Measurements from ENCODE around the gene FAM53B.

The FAM53B gene

GRCh38 chr10:124743191-124744101, 732 bp downstream of the FAM53B start:
- H3K4me3 ChIP-seq (ENCODE audit: low read depth, low read length) = peak overlapping the region; percentile 60
- DNase-seq (ENCODE audit: low read depth) = no peak

DNA sequence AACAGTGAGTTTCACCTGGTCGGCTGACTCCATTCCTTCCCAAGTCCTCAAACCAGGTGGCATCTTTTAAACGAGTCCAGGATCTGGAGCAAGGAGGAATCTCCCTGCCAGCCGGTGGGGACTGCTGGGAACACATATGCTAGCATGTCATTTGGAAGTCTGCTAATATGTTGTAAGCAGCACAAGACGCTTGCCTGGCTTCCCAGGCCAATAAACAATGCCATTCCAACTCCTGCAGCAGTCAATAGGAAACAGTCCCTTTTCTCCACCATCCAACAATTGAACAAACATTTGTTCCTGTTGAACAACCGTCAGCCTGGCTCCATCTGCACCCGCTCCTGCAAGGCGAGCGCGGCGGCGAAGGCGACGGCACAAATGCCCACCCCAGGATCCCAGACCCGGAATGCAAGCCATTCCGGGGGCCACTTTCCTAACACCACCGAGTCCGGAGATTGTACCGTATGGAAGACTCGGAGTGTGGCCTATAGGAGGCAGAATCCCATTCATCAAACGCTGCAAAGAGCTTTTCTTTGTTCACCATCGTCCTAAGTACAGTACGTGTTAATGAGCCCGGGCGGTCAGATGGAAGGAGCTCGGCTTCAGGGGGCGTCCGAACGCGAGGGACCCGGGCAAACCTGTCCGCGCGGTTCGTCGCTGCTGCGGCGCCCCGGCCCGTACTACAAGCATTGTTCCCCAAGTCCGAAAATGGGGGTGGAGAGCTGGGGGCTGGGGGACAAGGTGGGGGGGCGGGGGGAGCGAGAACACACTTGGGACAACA, 1.6 kb downstream of the FAM53B start:
- DNase-seq (ENCODE audit: low read depth) = no peak
- peak overlapping the region; percentile 60 for H3K4me3 ChIP-seq (ENCODE audit: low read depth, low read length)

GRCh38 chr10:124741922-124742412, 2.2 kb downstream of the FAM53B start:
- no peak for DNase-seq (ENCODE audit: low read depth)
- H3K4me3 ChIP-seq (ENCODE audit: low read depth, low read length) = peak overlapping the region; percentile 60

GRCh38 chr10:124741281-124741921, 2.8 kb downstream of the FAM53B start:
- no peak overlapping the region for H3K4me3 ChIP-seq (ENCODE audit: low read depth, low read length)
- DNase-seq (ENCODE audit: low read depth) = no peak

DNA sequence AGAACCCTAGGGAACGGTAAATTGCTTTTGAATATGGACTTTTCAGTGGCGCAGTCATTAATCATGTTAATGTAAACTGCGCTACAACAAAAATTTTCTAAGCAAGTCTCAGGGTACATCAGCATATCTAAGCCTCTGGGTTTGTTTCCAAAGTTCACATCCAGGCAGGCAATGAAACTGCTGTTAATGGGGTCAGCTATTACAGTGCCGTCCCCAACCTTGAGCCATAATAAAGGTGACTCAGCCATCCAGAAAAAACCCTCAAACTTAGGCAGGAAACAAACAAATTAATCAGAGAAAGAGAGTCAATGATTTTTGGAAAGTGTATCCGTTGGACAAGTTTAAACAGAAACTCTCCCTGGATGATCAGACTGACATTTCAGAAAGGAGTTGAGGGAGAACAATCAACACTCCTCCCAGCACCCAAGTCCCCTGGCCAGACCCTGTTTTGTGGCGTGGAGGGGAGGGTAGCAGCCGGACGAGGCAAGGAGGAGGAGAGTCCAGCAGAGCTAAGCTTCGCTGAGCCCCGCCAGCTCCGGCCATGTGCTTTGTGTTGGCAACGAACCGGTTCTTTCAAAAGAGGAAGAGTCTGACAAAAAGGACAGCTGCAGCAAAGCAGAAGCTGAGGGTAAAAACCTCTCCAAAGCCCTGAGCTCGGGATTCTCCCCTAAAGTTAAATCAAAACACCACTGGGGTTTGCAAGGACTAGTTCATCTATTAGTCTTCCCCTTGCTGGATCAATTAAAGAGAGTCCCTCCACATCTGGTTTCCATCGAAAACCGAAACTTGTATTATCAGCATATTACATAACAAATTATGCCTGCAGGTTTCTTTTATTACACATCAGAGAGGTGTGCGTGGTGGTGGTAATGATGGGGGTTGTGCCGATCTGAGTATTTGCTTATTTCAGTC, 3.6 kb downstream of the FAM53B start:
- H3K4me3 ChIP-seq (ENCODE audit: low read depth, low read length) = no peak overlapping the region
- no peak for DNase-seq (ENCODE audit: low read depth)

GRCh38 chr10:124739986-124740368, 4.2 kb downstream of the FAM53B start:
- no peak for DNase-seq (ENCODE audit: low read depth)
- no peak overlapping the region for H3K4me3 ChIP-seq (ENCODE audit: low read depth, low read length)

- no peak for DNase-seq (ENCODE audit: low read depth)
- H3K4me3 ChIP-seq (ENCODE audit: low read depth, low read length) = no peak overlapping the region
These were observed 4.9 kb downstream of the FAM53B start for GRCh38 chr10:124739119-124739921.

GRCh38 chr10:124738441-124738840, 5.7 kb downstream of the FAM53B start:
- DNase-seq (ENCODE audit: low read depth) = no peak
- no peak overlapping the region for H3K4me3 ChIP-seq (ENCODE audit: low read depth, low read length)

GRCh38 chr10:124737708-124738107, 6.5 kb downstream of the FAM53B start:
- no peak overlapping the region for H3K4me3 ChIP-seq (ENCODE audit: low read depth, low read length)
- no peak for DNase-seq (ENCODE audit: low read depth)

DNA sequence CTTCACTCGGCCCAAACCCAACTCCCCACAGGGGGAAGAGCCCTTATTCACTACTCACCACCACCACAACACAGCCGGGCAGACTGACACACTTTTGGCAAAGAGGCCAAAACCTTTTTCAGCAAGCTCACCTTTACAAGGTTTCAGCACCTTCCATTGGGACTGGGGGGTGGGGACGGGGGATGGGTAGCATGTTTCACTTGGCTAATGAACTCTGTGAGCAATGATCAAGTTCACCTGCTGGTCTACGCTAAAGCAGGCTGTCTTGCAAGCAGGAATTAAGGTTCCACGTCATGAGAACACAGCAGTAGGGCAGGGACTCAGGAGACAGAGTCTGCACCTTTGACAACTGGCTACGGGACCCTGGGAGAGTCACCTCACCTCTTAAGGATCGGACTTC, 7.0 kb downstream of the FAM53B start:
- no peak overlapping the region for H3K4me3 ChIP-seq (ENCODE audit: low read depth, low read length)
- no peak for DNase-seq (ENCODE audit: low read depth)

- no peak for DNase-seq (ENCODE audit: low read depth)
- H3K4me3 ChIP-seq (ENCODE audit: low read depth, low read length) = no peak overlapping the region
These were observed 7.6 kb downstream of the FAM53B start for GRCh38 chr10:124736491-124737136.

DNA sequence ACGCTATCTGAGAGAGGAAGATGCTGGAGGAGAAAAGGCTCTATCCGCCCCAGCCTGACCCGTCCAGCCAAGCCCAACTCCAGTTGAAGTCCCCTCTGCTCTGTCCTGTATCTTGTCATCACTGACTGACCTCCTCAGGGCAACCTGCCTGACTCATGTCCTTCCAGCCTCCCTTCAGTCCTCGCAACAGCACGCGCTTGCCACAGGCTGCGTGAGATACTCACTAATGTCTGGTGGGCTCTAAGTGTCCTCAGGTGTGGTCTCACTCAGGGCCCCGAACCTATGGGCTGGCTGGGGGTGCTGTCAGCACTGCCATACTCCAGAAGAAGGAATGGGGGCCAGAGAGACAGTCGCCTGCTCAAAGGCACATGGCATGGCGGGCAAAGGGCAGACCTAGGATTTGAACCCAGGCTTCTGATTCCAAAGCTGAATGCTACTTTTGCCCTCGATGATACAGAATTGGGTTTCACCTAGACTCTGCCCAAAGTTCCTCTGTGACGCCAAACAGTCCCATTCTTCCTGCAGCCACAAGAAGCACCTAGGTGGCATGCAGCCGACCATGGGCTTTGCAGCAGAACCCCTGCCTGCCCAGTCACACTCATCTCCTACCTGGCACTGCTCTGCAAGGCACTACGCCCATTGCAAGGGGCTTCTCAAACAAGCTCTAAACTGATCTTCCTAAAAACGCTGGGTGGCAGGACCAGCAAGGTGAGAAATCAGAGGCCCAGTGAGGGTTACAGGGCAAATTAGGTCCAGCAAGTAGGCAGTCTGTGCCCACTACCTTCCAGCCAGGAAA, 8.5 kb downstream of the FAM53B start:
- no peak overlapping the region for H3K4me3 ChIP-seq (ENCODE audit: low read depth, low read length)
- no peak for DNase-seq (ENCODE audit: low read depth)

- no peak for DNase-seq (ENCODE audit: low read depth)
- H3K4me3 ChIP-seq (ENCODE audit: low read depth, low read length) = no peak overlapping the region
These were observed 9.6 kb downstream of the FAM53B start for GRCh38 chr10:124734311-124735166.

GRCh38 chr10:124733571-124734245, 10.5 kb downstream of the FAM53B start:
- no peak overlapping the region for H3K4me3 ChIP-seq (ENCODE audit: low read depth, low read length)
- no peak for DNase-seq (ENCODE audit: low read depth)

DNA sequence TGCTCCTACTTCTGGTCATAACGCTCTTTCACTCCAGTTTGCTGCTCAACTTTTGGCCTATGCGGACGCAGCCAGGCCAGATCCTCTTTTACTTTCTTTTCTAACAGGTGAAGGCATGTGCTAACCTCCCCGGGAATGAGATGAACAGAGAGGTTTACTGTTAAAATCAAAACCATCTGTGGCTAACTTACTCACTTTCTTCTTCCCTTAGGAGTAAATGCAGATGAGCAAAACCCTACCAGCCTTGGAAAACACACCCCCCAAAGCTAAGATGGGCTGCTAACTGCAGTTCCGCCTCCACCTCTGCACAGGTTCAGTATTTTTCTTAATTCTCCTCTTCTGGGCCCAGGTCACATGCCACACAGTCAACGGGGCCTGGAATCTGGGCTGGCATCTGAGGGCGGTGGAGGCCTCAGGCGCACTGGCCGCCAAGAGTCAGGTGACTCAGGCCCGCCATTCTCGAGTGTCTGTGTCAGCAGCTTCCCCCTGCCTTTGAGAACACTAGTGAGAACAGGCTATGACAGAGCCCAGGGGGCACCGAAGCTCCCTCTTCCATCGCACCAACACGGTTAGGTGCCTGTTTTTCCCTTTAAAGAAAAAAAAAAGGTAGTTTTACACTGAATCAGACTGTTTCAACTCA, 11.1 kb downstream of the FAM53B start:
- no peak overlapping the region for H3K4me3 ChIP-seq (ENCODE audit: low read depth, low read length)
- DNase-seq (ENCODE audit: low read depth) = no peak

Measured in skeletal muscle cell (primary cell).